Measurements from ENCODE around the gene SUPT3H.

- TF ChIP-seq CTCF (IDR thresholded peaks at IDR 0.05; ENCODE audit: low read depth, low read length) (no peak), POLR2A (IDR thresholded peaks at IDR 0.05; ENCODE audit: extremely low read depth, insufficient read length) (no peak), MAX (IDR thresholded peaks at IDR 0.05; ENCODE audit: low read depth, low read length) (no peak), MYC (IDR thresholded peaks at IDR 0.05; ENCODE audit: low read depth, low read length) (no peak)
Measured at GRCh38 chr6:44824567-44824966, 553.2 kb downstream of the SUPT3H start.
